IMR-90 (cell line): Measurements from ENCODE around the gene ROBO2. TPM values are rescaled to one million over a fixed set of nuclear protein-coding genes. Genes with fewer than 3 reads are reported as not detected.

Source experiments
- ATAC-seq: fragments of 200-7000 bp; cut with Tn5 transposase; 2 replicates; pipeline ENCODE4 v1.9.1; 2020; ENCODE audit warnings: low read depth, mild to moderate bottlenecking, moderate library complexity
- BruUV-seq: library from RNA; stranded (reverse); fragments of 400-500 nt; replicated peaks from 2 replicates; lab custom pipeline; 2021; lab: Mats Ljungman, UMichigan
- CTCF ChIA-PET: fragments of 300-600 bp; formaldehyde crosslinking; extraction: SDS; loops from one replicate; lab custom pipeline; 2021; ENCODE audit warnings: antibody characterized with exemption; lab: Yijun Ruan, JAX
- POLR2A ChIA-PET: fragments of 300-600 bp; sonication (Branson Sonifier 250); formaldehyde crosslinking; loops from one replicate; lab custom pipeline; 2022; ENCODE audit warnings: antibody characterized with exemption; ENCODE audit not compliant: unreplicated experiment; lab: Charles Lee
- DNase-seq: peaks from one replicate; pipeline ENCODE4 v3.0.0; 2013
- H2AFZ ChIP-seq: replicated peaks from 2 replicates; pipeline ENCODE3; 2013; ENCODE audit warnings: low read length, mild to moderate bottlenecking; ENCODE audit not compliant: poor library complexity
- H2AK5ac ChIP-seq: 2 replicates; pipeline ENCODE4 v1.6.1; 2013; ENCODE audit warnings: low read depth, low read length, inconsistent platforms
- H2AK9ac ChIP-seq: replicated peaks from 2 replicates; pipeline ENCODE3; 2013; ENCODE audit warnings: mild to moderate bottlenecking, low read depth, low read length, moderate library complexity; ENCODE audit not compliant: poor library complexity
- H2BK120ac ChIP-seq: 2 replicates; pipeline ENCODE4 v1.6.1; 2013; ENCODE audit warnings: low read depth, low read length, inconsistent platforms
- H2BK15ac ChIP-seq: 3 replicates; pipeline ENCODE4 v1.6.1; 2013; ENCODE audit warnings: low read depth, low read length, inconsistent platforms
- H2BK20ac ChIP-seq: 2 replicates; pipeline ENCODE4 v1.6.1; 2013; ENCODE audit warnings: low read depth, mild to moderate bottlenecking, inconsistent platforms, low read length, moderate library complexity
- H2BK5ac ChIP-seq: 2 replicates; pipeline ENCODE4 v1.6.1; 2013; ENCODE audit warnings: mild to moderate bottlenecking, low read depth, low read length, inconsistent platforms; ENCODE audit not compliant: poor library complexity, severe bottlenecking
- H3K14ac ChIP-seq: replicated peaks from 2 replicates; pipeline ENCODE4 v1.6.1; 2013; ENCODE audit warnings: low read depth, low read length, inconsistent platforms
- H3K18ac ChIP-seq: 2 replicates; pipeline ENCODE4 v1.6.1; 2013; ENCODE audit warnings: low read depth, low read length, control low read depth
- H3K23ac ChIP-seq: 2 replicates; pipeline ENCODE4 v1.6.1; 2013; ENCODE audit warnings: low read depth, low read length, inconsistent platforms
- H3K27ac ChIP-seq: 2 replicates; pipeline ENCODE4 v1.5.1; 2013; ENCODE audit warnings: mild to moderate bottlenecking, control low read depth, low read length; ENCODE audit not compliant: insufficient read depth
- H3K27me3 ChIP-seq: 2 replicates; pipeline ENCODE4 v1.6.1; 2013; ENCODE audit warnings: low read length; ENCODE audit not compliant: control insufficient read depth, insufficient read depth
- H3K36me3 ChIP-seq: 2 replicates; pipeline ENCODE4 v1.6.1; 2013; ENCODE audit warnings: low read length, mixed read lengths; ENCODE audit not compliant: control insufficient read depth, insufficient read depth
- H3K4ac ChIP-seq: 2 replicates; pipeline ENCODE4 v1.6.1; 2013; ENCODE audit warnings: low read depth, low read length, inconsistent platforms
- H3K4me1 ChIP-seq: 2 replicates; pipeline ENCODE4 v1.6.1; 2013; ENCODE audit warnings: low read length, mixed read lengths; ENCODE audit not compliant: control insufficient read depth, insufficient read depth
- H3K4me2 ChIP-seq: 2 replicates; pipeline ENCODE4 v1.6.1; 2013; ENCODE audit warnings: low read depth, mild to moderate bottlenecking, control low read depth, low read length, moderate library complexity
- H3K4me3 ChIP-seq: 2 replicates; pipeline ENCODE4 v1.5.1; 2013; ENCODE audit warnings: low read depth, mild to moderate bottlenecking, control low read depth, low read length, moderate library complexity; ENCODE audit not compliant: insufficient read depth
- H3K56ac ChIP-seq: 2 replicates; pipeline ENCODE4 v1.6.1; 2013; ENCODE audit warnings: low read length, inconsistent platforms; ENCODE audit not compliant: insufficient read depth; ENCODE audit errors: extremely low read depth
- H3K79me1 ChIP-seq, 2 experiments: 2 replicates each; pipeline ENCODE4 v1.6.1; 2013; ENCODE audit warnings: low read length in 2 of 2, inconsistent platforms in 1 of 2, low read depth in 1 of 2
- H3K9ac ChIP-seq: 2 replicates; pipeline ENCODE4 v1.6.1; 2013; ENCODE audit warnings: low read depth, low read length, control low read depth
- H3K9me1 ChIP-seq: 2 replicates; pipeline ENCODE4 v1.6.1; 2013; ENCODE audit warnings: low read length, inconsistent platforms; ENCODE audit not compliant: insufficient read depth
- H3K9me3 ChIP-seq: 2 replicates; pipeline ENCODE4 v1.6.1; 2013; ENCODE audit warnings: low read length; ENCODE audit not compliant: control insufficient read depth, insufficient read depth
- H4K20me1 ChIP-seq: 2 replicates; pipeline ENCODE4 v1.6.1; 2013; ENCODE audit warnings: low read length, inconsistent platforms; ENCODE audit not compliant: insufficient read depth
- H4K5ac ChIP-seq: 2 replicates; pipeline ENCODE4 v1.6.1; 2013; ENCODE audit warnings: mild to moderate bottlenecking, low read depth, low read length, control low read depth
- H4K8ac ChIP-seq, 2 experiments: 2 replicates each; pipeline ENCODE4 v1.6.1; 2013; ENCODE audit warnings: low read depth in 2 of 2, low read length in 2 of 2, control low read depth in 1 of 2, inconsistent platforms in 1 of 2
- H4K91ac ChIP-seq: 2 replicates; pipeline ENCODE4 v1.6.1; 2013; ENCODE audit warnings: low read depth, low read length, inconsistent platforms; ENCODE audit not compliant: insufficient read depth
- BHLHE40 ChIP-seq: fragments of 150-350 bp; IDR thresholded peaks from 2 replicates; pipeline ENCODE4 v1.6.1; 2016; ENCODE audit warnings: mild to moderate bottlenecking, low read depth, low read length
- CEBPB ChIP-seq: IDR thresholded peaks from 2 replicates; pipeline ENCODE4 v1.6.1; 2012; ENCODE audit warnings: low read depth, low read length, improper control_type of control experiment
- CHD1 ChIP-seq: IDR thresholded peaks from 2 replicates; pipeline ENCODE4 v1.6.1; 2012; ENCODE audit warnings: low read depth, low read length, improper control_type of control experiment
- FOS ChIP-seq: fragments of 150-350 bp; IDR thresholded peaks from 2 replicates; pipeline ENCODE4 v1.6.1; 2016; ENCODE audit warnings: low read depth, low read length
- MAFK ChIP-seq: IDR thresholded peaks from 2 replicates; pipeline ENCODE4 v1.6.1; 2012; ENCODE audit warnings: low read depth, low read length, improper control_type of control experiment
- MAZ ChIP-seq: IDR thresholded peaks from 2 replicates; pipeline ENCODE4 v1.6.1; 2012; ENCODE audit warnings: low read depth, mild to moderate bottlenecking, low read length, improper control_type of control experiment, moderate library complexity, borderline replicate concordance
- MXI1 ChIP-seq: IDR thresholded peaks from 2 replicates; pipeline ENCODE4 v1.6.1; 2012; ENCODE audit warnings: low read depth, mild to moderate bottlenecking, low read length, moderate library complexity, borderline replicate concordance
- NFE2L2 ChIP-seq: fragments of 150-350 bp; IDR thresholded peaks from 2 replicates; pipeline ENCODE4 v1.6.1; 2016; ENCODE audit warnings: low read depth, mild to moderate bottlenecking, low read length
- POLR2A ChIP-seq: IDR thresholded peaks from 2 replicates; pipeline ENCODE4 v1.6.1; 2012; ENCODE audit warnings: mild to moderate bottlenecking, low read depth, low read length
- RAD21 ChIP-seq: IDR thresholded peaks from 2 replicates; pipeline ENCODE4 v1.6.1; 2012; ENCODE audit warnings: low read length, improper control_type of control experiment
- RCOR1 ChIP-seq: IDR thresholded peaks from 2 replicates; pipeline ENCODE4 v1.6.1; 2012; ENCODE audit warnings: mild to moderate bottlenecking, low read length, improper control_type of control experiment; ENCODE audit not compliant: insufficient replicate concordance
- RFX5 ChIP-seq: IDR thresholded peaks from 2 replicates; pipeline ENCODE4 v1.8.0; 2012; ENCODE audit warnings: low read depth, mild to moderate bottlenecking, low read length, moderate library complexity
- SMC3 ChIP-seq: fragments of 150-350 bp; IDR thresholded peaks from 2 replicates; pipeline ENCODE4 v1.6.1; 2016; ENCODE audit warnings: low read depth, mild to moderate bottlenecking, antibody characterized with exemption, low read length, moderate library complexity
- WGBS, 2 experiments: methylation state at CpG; one replicate each; pipeline versions ENCODE4 v1.1.5 to v1.1.7; 2013; ENCODE audit warnings: missing lambda C conversion rate in 2 of 2; ENCODE audit not compliant: insufficient read length in 1 of 2; ENCODE audit errors: extremely low coverage in 2 of 2; 5-methylcytosine and 5-hydroxymethylcytosine counted together
- dilution Hi-C: fragments of 300-500 bp; cut with HindIII; formaldehyde crosslinking; loops from one replicate; pipeline ENCODE4 v1.14.3; 2018; ENCODE audit warnings: low sequenced_read_pairs; ENCODE audit not compliant: unreplicated experiment
- in situ Hi-C: fragments of 300-500 bp; cut with MboI; formaldehyde crosslinking; loops from 3 replicates; pipeline ENCODE4 v1.14.3; 2019; ENCODE audit warnings: low sequenced_read_pairs, inconsistent platforms, mixed read lengths
- intact Hi-C: fragments of 100-400 bp; cut with micrococcal nuclease; formaldehyde crosslinking; loops from 2 replicates; pipeline ENCODE4 v1.10.0; 2022
- polyA plus RNA-seq, 3 experiments: library from polyadenylated mRNA; depleted of rRNA; stranded (reverse); fragments of >200 nt; gene quantifications; 2 replicates each; pipeline ENCODE4 v1.2.3, GENCODE V29; 2012; ENCODE audit warnings: low replicate concordance in 1 of 3
- total RNA-seq: library from RNA; depleted of rRNA; stranded (reverse); fragments of >200 nt; gene quantifications from 2 replicates; pipeline ENCODE4 v1.2.3, GENCODE V29; 2012
- TF ChIP-seq, protein P1 (sequence below): fragments of 150-350 bp; IDR thresholded peaks from 2 replicates; pipeline ENCODE4 v1.6.1; 2016; ENCODE audit warnings: low read depth, mild to moderate bottlenecking, low read length, moderate library complexity, borderline replicate concordance
- TF ChIP-seq, protein P2 (sequence below): fragments of 150-350 bp; IDR thresholded peaks from 2 replicates; pipeline ENCODE4 v1.6.1; 2017; ENCODE audit warnings: mild to moderate bottlenecking, antibody characterized with exemption, low read length, low read depth
- TF ChIP-seq, protein P3 (sequence below): conservative IDR thresholded peaks from 2 replicates; pipeline ENCODE4 v1.5.1; 2012; ENCODE audit warnings: mild to moderate bottlenecking, low read depth, low read length, improper control_type of control experiment

Gene ROBO2
- total and polyA plus RNA-seq, 2 of the 4 experiments (the other 2 are of a cell fraction) = 9.3 to 14.5 TPM

DNA sequence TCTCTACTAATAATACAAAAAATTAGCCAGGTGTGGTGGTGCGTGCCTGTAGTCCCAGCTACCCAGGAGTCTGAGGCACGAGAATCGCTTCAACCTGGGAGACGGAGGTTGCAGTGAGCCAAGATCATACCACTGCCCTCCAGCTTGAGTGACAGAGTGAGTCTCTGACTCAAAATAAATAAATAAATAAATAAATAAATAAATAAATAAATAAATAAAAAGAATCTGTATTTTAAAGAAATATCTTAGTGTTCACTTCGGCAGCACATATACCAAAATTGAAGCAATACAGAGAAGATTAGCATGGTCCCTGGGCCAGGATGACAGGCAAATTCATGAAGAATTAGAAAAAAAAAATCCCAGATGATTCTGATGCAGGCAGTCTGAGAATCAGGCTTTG, 51.9 kb downstream of the ROBO2 start:
- Histone ChIP-seq H2BK5ac (no peak overlapping the region), H3K9me1 (no peaks in the 10 kb centered on the region), H3K4me2 (no peak overlapping the region), H3K9me3 (no peaks in the 10 kb centered on the region), H2AK5ac (no peak overlapping the region), H3K9ac (no peak overlapping the region), H2BK20ac (no peak overlapping the region), H3K4ac (no peak overlapping the region), H3K23ac (no peak overlapping the region), H3K18ac (no peak overlapping the region), H2AK9ac (no peak overlapping the region), H2AFZ (no peak overlapping the region), H2BK15ac (no peak overlapping the region), H3K27me3 (no peaks in the 10 kb centered on the region), H3K14ac (no peak overlapping the region), H3K4me1 (no peaks in the 10 kb centered on the region), H3K79me1 (no peaks in the 10 kb centered on the region), H4K5ac (no peak overlapping the region), H3K56ac (no peak overlapping the region), H4K8ac (no peak overlapping the region), H3K27ac (no peak overlapping the region), H2BK120ac (no peak overlapping the region), H3K36me3 (no peaks in the 10 kb centered on the region), H4K91ac (no peak overlapping the region), H4K20me1 (no peaks in the 10 kb centered on the region), H3K4me3 (no peak overlapping the region)
- BruUV-seq = no TSS peak
- in situ Hi-C loops = no loop called here
- intact Hi-C loops = no loop called here
- POLR2A ChIA-PET = no interaction called here
- dilution Hi-C loops = no loop called here
- no peak for ATAC-seq
- no peak for DNase-seq
- no peak for TF ChIP-seq SMC3
- TF ChIP-seq CEBPB = no peak
- TF ChIP-seq, protein P1, sequence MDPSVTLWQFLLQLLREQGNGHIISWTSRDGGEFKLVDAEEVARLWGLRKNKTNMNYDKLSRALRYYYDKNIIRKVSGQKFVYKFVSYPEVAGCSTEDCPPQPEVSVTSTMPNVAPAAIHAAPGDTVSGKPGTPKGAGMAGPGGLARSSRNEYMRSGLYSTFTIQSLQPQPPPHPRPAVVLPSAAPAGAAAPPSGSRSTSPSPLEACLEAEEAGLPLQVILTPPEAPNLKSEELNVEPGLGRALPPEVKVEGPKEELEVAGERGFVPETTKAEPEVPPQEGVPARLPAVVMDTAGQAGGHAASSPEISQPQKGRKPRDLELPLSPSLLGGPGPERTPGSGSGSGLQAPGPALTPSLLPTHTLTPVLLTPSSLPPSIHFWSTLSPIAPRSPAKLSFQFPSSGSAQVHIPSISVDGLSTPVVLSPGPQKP = no peak
- no peak for TF ChIP-seq POLR2A
- no peak for TF ChIP-seq MXI1
- TF ChIP-seq FOS = no peak
- TF ChIP-seq MAZ = no peak
- no peak for TF ChIP-seq MAFK
- no peak for TF ChIP-seq CHD1
- no peak for TF ChIP-seq NFE2L2
- TF ChIP-seq RFX5 = no peak
- TF ChIP-seq, protein P2, sequence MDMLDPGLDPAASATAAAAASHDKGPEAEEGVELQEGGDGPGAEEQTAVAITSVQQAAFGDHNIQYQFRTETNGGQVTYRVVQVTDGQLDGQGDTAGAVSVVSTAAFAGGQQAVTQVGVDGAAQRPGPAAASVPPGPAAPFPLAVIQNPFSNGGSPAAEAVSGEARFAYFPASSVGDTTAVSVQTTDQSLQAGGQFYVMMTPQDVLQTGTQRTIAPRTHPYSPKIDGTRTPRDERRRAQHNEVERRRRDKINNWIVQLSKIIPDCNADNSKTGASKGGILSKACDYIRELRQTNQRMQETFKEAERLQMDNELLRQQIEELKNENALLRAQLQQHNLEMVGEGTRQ = no peak
- no peak for TF ChIP-seq RCOR1
- TF ChIP-seq RAD21 = no peak
- TF ChIP-seq BHLHE40 = no peak
- TF ChIP-seq, protein P3, sequence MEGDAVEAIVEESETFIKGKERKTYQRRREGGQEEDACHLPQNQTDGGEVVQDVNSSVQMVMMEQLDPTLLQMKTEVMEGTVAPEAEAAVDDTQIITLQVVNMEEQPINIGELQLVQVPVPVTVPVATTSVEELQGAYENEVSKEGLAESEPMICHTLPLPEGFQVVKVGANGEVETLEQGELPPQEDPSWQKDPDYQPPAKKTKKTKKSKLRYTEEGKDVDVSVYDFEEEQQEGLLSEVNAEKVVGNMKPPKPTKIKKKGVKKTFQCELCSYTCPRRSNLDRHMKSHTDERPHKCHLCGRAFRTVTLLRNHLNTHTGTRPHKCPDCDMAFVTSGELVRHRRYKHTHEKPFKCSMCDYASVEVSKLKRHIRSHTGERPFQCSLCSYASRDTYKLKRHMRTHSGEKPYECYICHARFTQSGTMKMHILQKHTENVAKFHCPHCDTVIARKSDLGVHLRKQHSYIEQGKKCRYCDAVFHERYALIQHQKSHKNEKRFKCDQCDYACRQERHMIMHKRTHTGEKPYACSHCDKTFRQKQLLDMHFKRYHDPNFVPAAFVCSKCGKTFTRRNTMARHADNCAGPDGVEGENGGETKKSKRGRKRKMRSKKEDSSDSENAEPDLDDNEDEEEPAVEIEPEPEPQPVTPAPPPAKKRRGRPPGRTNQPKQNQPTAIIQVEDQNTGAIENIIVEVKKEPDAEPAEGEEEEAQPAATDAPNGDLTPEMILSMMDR = no peak
- WGBS, 2 experiments = no CpG with 5 or more reads among the region's 5 CpGs
- CTCF ChIA-PET = no interaction called here
